Activated naive CD8-positive, alpha-beta T cell treated with anti-CD3 and anti-CD28 coated beads for 36 hours (primary cell): ENCODE results near the gene FCHO2. TPM values are rescaled to one million over a fixed set of nuclear protein-coding genes. Genes with fewer than 3 reads are reported as not detected.
A peak's percentile ranks its signal among the peaks of the same experiment; 100 is the strongest.

Experiments
- DNase-seq: peaks from one replicate; pipeline ENCODE4 v3.0.0; 2021
- H3K27ac Mint-ChIP-seq: one replicate; pipeline ENCODE4 v1.8.0; 2022; ENCODE audit warnings: mild to moderate bottlenecking, moderate library complexity, mixed read lengths
- H3K27me3 Mint-ChIP-seq: one replicate; pipeline ENCODE4 v1.8.0; 2022; ENCODE audit warnings: mild to moderate bottlenecking, mixed read lengths
- H3K36me3 Mint-ChIP-seq: one replicate; pipeline ENCODE4 v1.8.0; 2021; ENCODE audit warnings: mild to moderate bottlenecking, mixed read lengths
- H3K4me1 Mint-ChIP-seq: one replicate; pipeline ENCODE4 v1.8.0; 2021; ENCODE audit warnings: mixed read lengths
- H3K4me3 Mint-ChIP-seq: one replicate; pipeline ENCODE4 v1.8.0; 2022; ENCODE audit warnings: mild to moderate bottlenecking, moderate library complexity, mixed read lengths
- H3K9me3 Mint-ChIP-seq: one replicate; pipeline ENCODE4 v1.8.0; 2022; ENCODE audit warnings: mixed read lengths
- total RNA-seq, 2 experiments: library from RNA; stranded (reverse); gene quantifications; one replicate each; pipeline ENCODE4 v1.2.3, GENCODE V29; 2021

FCHO2 gene
- total RNA-seq, 2 experiments from 2014 or later = 0.16 to 0.52 TPM

DNA sequence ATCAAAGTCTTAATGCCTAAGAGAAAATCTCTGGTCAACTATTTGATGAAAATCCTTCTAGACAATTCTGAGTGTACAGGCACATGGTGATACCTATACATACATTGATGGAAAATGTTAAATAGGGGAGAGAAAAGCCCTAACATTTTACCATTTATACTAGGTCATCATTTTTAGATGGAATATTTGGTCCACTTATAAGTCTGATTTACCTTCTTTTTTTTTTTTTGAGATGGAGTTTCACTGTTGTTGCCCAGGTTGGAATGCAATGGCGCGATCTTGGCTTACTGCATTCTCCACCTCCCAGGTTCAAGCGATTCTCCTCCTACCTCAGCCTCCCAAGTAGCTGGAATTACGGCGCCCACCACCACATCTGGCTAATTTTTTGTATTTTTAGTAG is 81.7 kb downstream of the FCHO2 start:
- H3K27me3 Mint-ChIP-seq = peaks cover 3% of the 10 kb centered on the region
- H3K36me3 Mint-ChIP-seq = no peaks in the 10 kb centered on the region
- H3K27ac Mint-ChIP-seq = no peak overlapping the region

DNA sequence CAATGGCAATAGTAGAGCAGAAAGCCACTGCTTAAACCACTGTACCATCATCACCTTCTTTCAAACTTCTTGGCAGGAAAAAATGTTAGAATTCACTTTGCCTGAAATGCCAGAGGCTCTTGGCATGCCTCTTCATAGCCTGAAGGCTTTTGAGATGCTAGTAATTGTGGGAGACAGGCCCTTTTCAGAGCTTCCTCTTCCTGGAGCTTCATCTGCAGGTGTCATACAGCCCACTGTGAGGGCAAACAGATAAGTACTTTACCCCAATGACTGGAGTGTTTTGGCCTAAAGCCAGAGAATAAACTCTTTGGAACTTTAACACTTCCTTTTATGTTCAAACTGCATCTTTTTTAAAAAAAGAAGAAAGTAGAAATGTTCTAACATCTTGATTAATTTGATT is 83.2 kb downstream of the FCHO2 start:
- no peaks in the 10 kb centered on the region for H3K4me1 Mint-ChIP-seq
- no peaks in the 10 kb centered on the region for H3K36me3 Mint-ChIP-seq
- H3K4me3 Mint-ChIP-seq = no peak overlapping the region
- no peak for DNase-seq
- H3K27ac Mint-ChIP-seq = no peak overlapping the region
- H3K9me3 Mint-ChIP-seq = no peaks in the 10 kb centered on the region
- peaks cover 3% of the 10 kb centered on the region for H3K27me3 Mint-ChIP-seq

More for the DNA sequence above, 81.7 kb downstream of the FCHO2 start:
- H3K9me3 Mint-ChIP-seq = no peaks in the 10 kb centered on the region
- H3K4me3 Mint-ChIP-seq = no peak overlapping the region
- no peak for DNase-seq
- H3K4me1 Mint-ChIP-seq = no peaks in the 10 kb centered on the region

DNA sequence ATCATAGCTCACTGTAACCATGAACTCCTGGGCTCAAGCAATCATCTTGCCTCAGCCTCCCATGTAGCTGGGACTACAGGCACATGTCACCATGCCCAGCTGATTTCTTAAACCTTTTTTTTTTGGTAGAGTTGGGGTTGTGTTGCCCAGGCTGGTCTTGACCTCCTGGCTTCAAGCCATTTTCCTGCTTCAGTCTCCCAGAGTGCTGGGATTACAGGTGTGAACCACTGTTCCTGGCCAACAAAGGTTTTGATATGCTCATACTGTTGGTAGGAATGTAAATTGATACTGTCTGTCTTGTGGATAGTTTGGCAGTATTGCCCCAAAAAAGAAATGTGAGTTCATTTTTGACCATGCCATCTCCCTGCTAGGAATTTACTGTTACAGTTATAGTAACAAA is 87.2 kb downstream of the FCHO2 start:
- Mint-ChIP-seq H3K4me3 (no peak overlapping the region), H3K36me3 (no peaks in the 10 kb centered on the region), H3K27me3 (no peaks in the 10 kb centered on the region), H3K9me3 (peaks cover 3% of the 10 kb centered on the region), H3K4me1 (no peaks in the 10 kb centered on the region), H3K27ac (no peak overlapping the region)
- DNase-seq = no peak

DNA sequence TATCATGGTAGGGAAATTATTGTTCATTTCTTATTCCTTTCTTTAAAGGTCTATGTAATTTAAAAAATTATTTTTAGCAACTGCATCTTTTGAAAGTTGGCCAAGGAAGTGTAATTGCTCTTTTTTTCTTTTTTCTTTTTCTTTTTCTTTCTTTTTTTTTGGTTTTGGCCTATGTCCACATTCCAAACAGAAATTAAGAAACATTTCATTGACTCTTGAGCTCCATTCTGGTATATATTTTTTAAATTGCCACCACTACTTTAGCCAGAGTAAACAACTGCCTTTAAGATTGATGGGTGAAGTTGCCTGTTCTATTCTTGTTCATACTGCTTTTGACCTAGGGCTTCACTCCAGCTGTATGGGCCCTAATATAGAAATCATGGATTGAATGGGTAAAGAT is 88.7 kb downstream of the FCHO2 start:
- Mint-ChIP-seq H3K4me1 (no peaks in the 10 kb centered on the region), H3K4me3 (no peak overlapping the region), H3K36me3 (no peaks in the 10 kb centered on the region), H3K27me3 (no peaks in the 10 kb centered on the region), H3K9me3 (peaks cover 3% of the 10 kb centered on the region), H3K27ac (no peak overlapping the region)
- no peak for DNase-seq

DNA sequence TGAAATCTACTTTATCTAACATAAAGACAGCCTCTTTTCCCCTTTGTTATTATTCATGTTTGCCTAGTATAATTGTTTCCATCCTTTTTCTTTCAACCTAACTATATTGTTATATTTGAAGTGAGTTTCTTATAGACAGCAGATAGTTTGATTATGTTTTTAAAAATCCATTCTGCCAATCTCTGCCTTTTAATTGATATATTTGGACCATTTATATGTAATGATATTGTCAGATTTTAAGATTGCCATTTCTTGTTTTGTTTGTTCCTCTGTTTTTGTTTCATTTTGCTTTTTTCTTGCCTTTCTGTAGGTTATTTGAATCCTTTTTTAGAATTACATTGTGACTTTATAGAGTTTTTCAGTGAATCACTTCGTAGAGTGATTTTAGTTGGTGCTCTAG is 89.8 kb downstream of the FCHO2 start:
- no peaks in the 10 kb centered on the region for H3K27me3 Mint-ChIP-seq
- H3K36me3 Mint-ChIP-seq = no peaks in the 10 kb centered on the region
- H3K4me3 Mint-ChIP-seq = no peak overlapping the region
- H3K4me1 Mint-ChIP-seq = no peaks in the 10 kb centered on the region
- H3K9me3 Mint-ChIP-seq = peaks cover 3% of the 10 kb centered on the region
- no peak for DNase-seq
- no peak overlapping the region for H3K27ac Mint-ChIP-seq

DNA sequence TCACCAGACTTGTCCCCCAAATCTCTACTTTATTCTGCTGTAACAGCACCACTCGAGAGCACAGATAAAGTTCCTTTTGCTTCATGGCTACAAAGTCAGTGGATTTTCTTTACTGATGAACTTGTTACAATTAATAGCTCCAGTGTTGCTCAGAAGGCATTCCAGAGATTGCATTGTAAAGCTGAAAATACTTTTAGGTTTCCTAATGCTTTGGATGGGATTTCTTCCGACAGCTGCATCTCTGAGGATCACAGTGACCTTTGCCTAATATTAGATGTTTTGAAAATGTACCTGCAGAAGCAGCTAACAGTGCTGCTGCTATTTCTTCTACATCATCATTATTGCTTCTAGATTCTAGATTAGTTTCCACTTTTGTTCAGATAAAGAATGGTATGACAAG is 105.8 kb downstream of the FCHO2 start:
- Mint-ChIP-seq H3K27ac (no peak overlapping the region), H3K36me3 (no peaks in the 10 kb centered on the region), H3K27me3 (peaks cover 5% of the 10 kb centered on the region), H3K9me3 (no peaks in the 10 kb centered on the region), H3K4me3 (no peak overlapping the region), H3K4me1 (no peaks in the 10 kb centered on the region)
- no peak for DNase-seq

DNA sequence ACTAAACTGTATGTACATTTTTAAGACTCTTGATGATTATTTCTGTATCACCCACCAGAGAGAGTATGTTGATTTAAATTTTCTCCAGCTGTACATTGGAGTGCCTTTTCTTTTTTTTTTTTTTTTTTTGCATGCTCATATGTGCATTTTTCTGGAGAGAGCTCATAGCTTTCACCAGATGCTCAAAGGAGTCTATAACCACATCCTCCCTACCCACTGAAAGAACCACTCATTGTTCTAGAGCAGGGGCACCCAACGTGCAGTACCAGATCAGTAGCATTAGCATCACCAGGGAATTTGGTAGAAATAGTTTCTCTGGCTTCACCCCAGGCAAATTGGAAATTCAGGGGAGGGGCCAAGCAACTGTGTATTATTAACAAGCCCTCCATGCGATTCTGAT is 110.6 kb downstream of the FCHO2 start:
- no peak for DNase-seq
- H3K4me3 Mint-ChIP-seq = no peak overlapping the region

DNA sequence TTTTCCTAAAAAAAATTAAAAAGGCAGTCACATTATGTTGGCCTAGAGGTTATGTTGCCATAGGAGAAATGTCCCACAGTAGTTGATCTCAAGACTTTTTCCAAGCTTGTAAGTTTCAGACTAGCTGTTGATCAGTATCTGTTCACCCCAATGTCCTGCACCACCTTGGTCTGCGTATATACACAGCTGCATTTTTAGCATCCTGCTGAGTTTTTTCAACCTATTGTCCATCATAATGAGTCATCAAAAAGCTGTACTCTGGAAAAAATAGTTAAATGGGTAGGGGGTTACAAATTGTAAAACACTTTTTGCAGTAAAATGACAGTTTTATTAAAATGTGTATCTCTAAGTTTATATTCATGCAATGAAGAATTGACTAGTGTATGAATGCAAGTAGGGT is 111.4 kb downstream of the FCHO2 start:
- no peak overlapping the region for H3K4me3 Mint-ChIP-seq
- no peaks in the 10 kb centered on the region for H3K9me3 Mint-ChIP-seq
- no peak for DNase-seq
- H3K4me1 Mint-ChIP-seq = no peaks in the 10 kb centered on the region
- peaks cover 13% of the 10 kb centered on the region for H3K27me3 Mint-ChIP-seq
- H3K27ac Mint-ChIP-seq = no peak overlapping the region
- no peaks in the 10 kb centered on the region for H3K36me3 Mint-ChIP-seq

More for the DNA sequence above, 110.6 kb downstream of the FCHO2 start:
- no peaks in the 10 kb centered on the region for H3K36me3 Mint-ChIP-seq
- peaks cover 13% of the 10 kb centered on the region for H3K27me3 Mint-ChIP-seq
- no peaks in the 10 kb centered on the region for H3K9me3 Mint-ChIP-seq
- H3K4me1 Mint-ChIP-seq = no peaks in the 10 kb centered on the region
- H3K27ac Mint-ChIP-seq = no peak overlapping the region

DNA sequence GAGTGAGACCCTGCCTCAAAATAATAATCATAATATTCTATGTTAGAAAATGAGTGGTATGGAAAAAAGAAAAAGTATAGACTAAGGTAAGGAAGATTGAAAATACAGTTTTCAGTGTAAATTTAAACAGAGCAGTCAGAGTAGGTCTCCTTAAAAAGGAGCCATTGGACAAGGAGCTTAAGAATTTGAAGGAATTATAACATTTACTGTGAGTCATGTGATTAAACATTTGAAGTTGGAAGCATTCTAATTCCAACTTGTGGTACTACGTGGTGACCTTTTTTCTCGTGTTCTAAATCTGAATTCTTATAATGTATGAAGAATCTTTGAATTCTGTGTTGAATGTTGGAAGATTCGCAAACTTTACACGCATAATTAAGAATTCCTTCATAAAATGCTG is 125.3 kb downstream of the FCHO2 start:
- Mint-ChIP-seq H3K27me3 (peaks cover 18% of the 10 kb centered on the region), H3K36me3 (no peaks in the 10 kb centered on the region), H3K4me1 (no peaks in the 10 kb centered on the region), H3K27ac (no peak overlapping the region), H3K9me3 (no peaks in the 10 kb centered on the region), H3K4me3 (no peak overlapping the region)
- no peak for DNase-seq

DNA sequence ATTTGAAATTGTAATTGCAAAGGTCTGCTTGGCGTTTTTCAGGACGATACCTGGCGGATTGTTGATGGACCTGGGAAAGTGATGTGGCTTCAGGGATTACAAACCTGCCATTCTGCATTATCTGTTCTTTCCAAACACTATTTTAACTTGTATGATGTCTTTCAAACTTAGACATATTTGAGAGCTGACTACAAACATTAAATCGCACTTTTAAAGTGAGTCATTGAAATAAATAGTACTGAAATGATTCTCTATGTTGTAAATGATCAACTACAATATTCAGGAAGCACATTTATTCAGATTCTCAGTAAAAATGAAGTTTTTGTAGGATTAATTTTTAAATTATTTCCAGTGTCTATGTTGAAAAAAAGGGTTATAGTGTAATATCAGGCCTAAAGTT is 132.2 kb downstream of the FCHO2 start:
- Mint-ChIP-seq H3K27ac (no peak overlapping the region), H3K27me3 (peaks cover 15% of the 10 kb centered on the region), H3K4me1 (no peaks in the 10 kb centered on the region), H3K4me3 (no peak overlapping the region), H3K9me3 (no peaks in the 10 kb centered on the region), H3K36me3 (no peaks in the 10 kb centered on the region)
- DNase-seq = no peak

DNA sequence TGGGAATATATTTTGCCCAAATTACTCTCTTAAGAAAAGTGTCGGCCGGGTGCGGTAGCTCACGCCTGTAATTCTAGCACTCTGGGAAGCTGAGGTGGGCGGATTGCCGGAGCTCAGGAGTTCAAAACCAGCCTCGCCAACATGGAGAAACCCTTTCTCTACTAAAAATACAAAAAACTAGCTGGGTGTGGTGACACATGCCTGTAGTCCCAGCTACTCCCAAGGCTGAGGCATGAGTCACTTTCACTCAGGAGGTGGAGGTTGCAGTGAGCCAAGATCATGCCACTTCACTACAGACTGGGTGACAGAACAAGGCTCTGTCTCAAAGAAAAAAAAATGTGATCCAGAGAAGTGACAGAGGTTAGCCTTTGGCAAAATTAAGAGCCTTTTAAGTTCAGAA is 138.1 kb downstream of the FCHO2 start:
- Mint-ChIP-seq H3K36me3 (no peaks in the 10 kb centered on the region), H3K9me3 (no peaks in the 10 kb centered on the region), H3K27me3 (peaks cover 23% of the 10 kb centered on the region), H3K27ac (no peak overlapping the region), H3K4me1 (peaks cover 7% of the 10 kb centered on the region), H3K4me3 (no peak overlapping the region)
- peak; percentile 6 for DNase-seq

DNA sequence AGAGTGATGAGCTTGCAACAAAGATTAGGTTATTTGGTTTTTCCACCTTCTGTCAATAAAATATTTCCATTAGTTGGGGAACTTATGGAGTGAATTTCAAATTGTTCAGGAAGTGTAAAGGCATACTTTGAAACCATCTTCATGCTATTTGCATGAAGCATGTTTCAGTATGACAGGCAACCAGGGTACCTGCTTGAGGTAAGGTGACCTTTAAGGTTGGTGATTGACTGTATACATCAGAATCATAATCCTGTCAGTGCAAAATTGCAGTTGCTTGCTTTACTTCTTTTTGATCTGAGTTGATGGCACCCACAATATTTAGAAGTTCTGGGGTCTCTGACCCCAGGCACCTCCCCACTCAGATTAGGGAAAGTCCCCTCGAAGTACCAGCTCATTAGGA is 138.6 kb downstream of the FCHO2 start:
- no peaks in the 10 kb centered on the region for H3K36me3 Mint-ChIP-seq
- no peak for DNase-seq
- no peak overlapping the region for H3K4me3 Mint-ChIP-seq
- H3K27me3 Mint-ChIP-seq = peaks cover 24% of the 10 kb centered on the region
- peaks cover 7% of the 10 kb centered on the region for H3K4me1 Mint-ChIP-seq
- no peak overlapping the region for H3K27ac Mint-ChIP-seq
- H3K9me3 Mint-ChIP-seq = no peaks in the 10 kb centered on the region

DNA sequence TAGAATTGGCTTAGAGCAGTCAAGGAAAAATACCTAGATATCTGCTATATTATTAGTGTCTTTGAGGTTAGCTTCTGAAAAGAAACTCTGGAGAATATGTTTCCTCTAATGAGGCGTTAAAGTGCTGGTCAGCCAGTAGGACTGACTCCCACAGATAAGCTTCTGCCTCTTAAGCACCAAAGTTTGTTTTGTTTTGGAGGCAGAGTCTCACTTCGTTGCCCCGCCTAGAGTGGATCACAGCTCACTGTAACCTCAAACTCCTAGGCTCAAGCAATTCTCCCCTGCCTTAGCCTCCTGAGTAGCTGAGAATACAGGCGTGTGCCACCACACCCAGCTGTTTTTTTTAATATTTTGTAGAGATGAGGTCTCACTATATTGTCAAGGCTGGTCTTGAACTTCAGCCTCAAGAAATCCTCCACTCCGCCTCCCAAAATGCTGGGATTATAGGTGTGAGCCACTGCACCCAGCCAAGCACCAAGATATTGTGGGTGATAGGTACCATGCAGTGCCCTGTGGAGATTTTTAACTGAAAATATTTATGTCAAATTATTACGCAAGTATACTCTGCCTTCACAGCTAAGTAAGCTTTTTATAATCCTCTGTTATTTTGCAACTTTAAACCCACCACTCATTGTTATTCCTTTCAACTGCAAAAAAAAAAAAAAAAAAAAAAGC is 139.9 kb downstream of the FCHO2 start:
- Mint-ChIP-seq H3K9me3 (no peaks in the 10 kb centered on the region), H3K36me3 (no peaks in the 10 kb centered on the region), H3K27me3 (peaks cover 35% of the 10 kb centered on the region), H3K4me1 (peaks cover 7% of the 10 kb centered on the region), H3K27ac (no peak overlapping the region), H3K4me3 (no peak overlapping the region)
- DNase-seq = no peak

DNA sequence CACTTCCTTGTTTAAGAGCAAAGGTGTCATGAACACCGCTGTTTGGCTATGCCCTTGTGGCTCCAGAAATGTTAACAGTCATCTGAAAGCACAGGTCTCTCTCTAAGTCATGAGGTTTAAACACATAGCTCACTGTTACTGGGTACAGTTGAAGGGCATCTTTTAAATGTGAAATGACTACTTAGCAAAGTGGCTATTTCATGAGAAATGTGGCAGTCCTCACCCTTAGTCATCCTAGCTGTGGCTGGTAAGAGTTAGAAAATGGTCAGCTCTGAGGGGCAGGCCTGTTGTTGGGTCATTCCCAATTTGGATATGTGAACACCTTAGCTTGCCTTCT is 140.4 kb downstream of the FCHO2 start:
- Mint-ChIP-seq H3K27me3 (peaks cover 36% of the 10 kb centered on the region), H3K4me3 (no peak overlapping the region), H3K4me1 (peaks cover 7% of the 10 kb centered on the region), H3K9me3 (no peaks in the 10 kb centered on the region), H3K36me3 (no peaks in the 10 kb centered on the region), H3K27ac (no peak overlapping the region)
- no peak for DNase-seq

DNA sequence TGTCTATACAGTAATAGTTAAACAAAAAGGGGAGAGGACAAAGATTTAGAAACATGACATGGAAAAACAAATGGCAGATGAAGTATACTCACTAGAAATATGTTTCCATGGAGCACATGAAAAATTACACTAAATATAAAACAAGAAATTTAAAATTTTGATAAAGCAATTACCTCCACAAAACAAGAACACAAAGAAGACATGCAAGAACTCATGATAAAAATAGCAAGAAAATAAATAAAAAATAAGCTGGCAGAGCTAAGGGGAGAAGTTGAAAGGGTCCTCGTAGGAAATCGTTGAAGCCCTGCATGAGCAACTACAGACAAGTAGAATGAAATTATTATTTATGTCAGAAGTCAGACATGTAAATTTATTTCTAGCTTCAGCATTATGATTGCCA is 141.9 kb downstream of the FCHO2 start:
- Mint-ChIP-seq H3K36me3 (no peaks in the 10 kb centered on the region), H3K4me1 (peaks cover 7% of the 10 kb centered on the region), H3K27ac (no peak overlapping the region), H3K4me3 (no peak overlapping the region), H3K9me3 (no peaks in the 10 kb centered on the region), H3K27me3 (peaks cover 38% of the 10 kb centered on the region)
- no peak for DNase-seq

DNA sequence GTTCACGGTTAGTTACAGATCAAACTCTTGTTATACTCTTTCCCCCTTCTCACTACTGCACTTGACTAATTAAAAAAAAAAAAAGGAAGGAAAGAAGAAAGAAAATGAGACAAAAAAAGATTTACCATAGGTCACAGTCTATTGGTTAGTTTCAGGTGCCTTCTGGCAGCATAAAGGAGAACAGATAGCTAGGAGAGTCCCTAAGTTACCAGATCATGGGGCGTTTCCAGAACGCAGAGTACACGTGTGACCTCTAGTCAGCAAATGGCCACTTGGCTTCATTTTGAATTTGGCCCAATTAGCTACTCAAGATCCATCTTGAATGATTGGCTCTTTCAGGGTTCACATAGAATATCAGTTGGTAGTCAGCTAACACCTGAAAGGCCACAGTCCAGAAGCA is 144.3 kb downstream of the FCHO2 start:
- Mint-ChIP-seq H3K36me3 (no peaks in the 10 kb centered on the region), H3K4me1 (no peaks in the 10 kb centered on the region), H3K4me3 (no peak overlapping the region), H3K9me3 (no peaks in the 10 kb centered on the region), H3K27me3 (peaks cover 46% of the 10 kb centered on the region), H3K27ac (no peak overlapping the region)
- DNase-seq = no peak
